ENCODE data around the gene C10orf143.

C10orf143 gene

GRCh38 chr10:130048081-130048480, 62.5 kb downstream of the C10orf143 start:
- H2BK12ac ChIP-seq (ENCODE audit: low read length): no peak overlapping the region
- peak overlapping the region; percentile 11 for H3K14ac ChIP-seq (ENCODE audit: low read length)
- H3K4ac ChIP-seq (ENCODE audit: low read length): no peak overlapping the region
- no CpG with 5 or more reads among the region's 3 CpGs for WGBS, 2 donors (ENCODE audit: extremely low coverage in 2 of 2, insufficient read length in 2 of 2, insufficient replicate concordance in 1 of 2)
- H3K79me1 ChIP-seq (ENCODE audit: low read depth, low read length): no peaks in the 10 kb centered on the region
- no peak overlapping the region for H2BK120ac ChIP-seq (ENCODE audit: low read depth, low read length)
- no peak for DNase-seq (ENCODE audit: low spot score)
- no peak overlapping the region for H3K9ac ChIP-seq (ENCODE audit: low read depth, low read length, poor library complexity)
- H3K27me3 ChIP-seq (ENCODE audit: control insufficient read depth in 3 of 3, insufficient read depth in 3 of 3, low read depth in 1 of 3, low read length in 3 of 3): no peaks in the 10 kb centered on the region
- no peak overlapping the region for H2BK5ac ChIP-seq (ENCODE audit: low read length)
- no peak overlapping the region for H2AK5ac ChIP-seq (ENCODE audit: low read depth, low read length)
- no peak overlapping the region for H3K18ac ChIP-seq (ENCODE audit: low read length)
- no peak overlapping the region for H4K91ac ChIP-seq (ENCODE audit: low read depth, low read length, poor library complexity)
- no peak overlapping the region for H3K27ac ChIP-seq (replicated peaks; ENCODE audit: low read length)
- H4K8ac ChIP-seq (ENCODE audit: low read depth, low read length): no peak overlapping the region
- H3K36me3 ChIP-seq (replicated peaks in 1 of 2; ENCODE audit: control insufficient read depth in 2 of 2, insufficient read depth in 2 of 2, low read length in 2 of 2): no peaks in the 10 kb centered on the region
- no peak overlapping the region for H2AFZ ChIP-seq (ENCODE audit: low read length)
- no peaks in the 10 kb centered on the region for H3K4me1 ChIP-seq (ENCODE audit: control insufficient read depth in 2 of 2, insufficient read depth in 1 of 2, low read depth in 1 of 2, low read length in 2 of 2)
- no peak overlapping the region for H3K4me2 ChIP-seq (ENCODE audit: insufficient read depth, low read length, poor library complexity, severe bottlenecking)
- H2BK15ac ChIP-seq (ENCODE audit: low read length): no peak overlapping the region
- H3K9me3 ChIP-seq (replicated peaks in 1 of 2; ENCODE audit: control insufficient read depth in 2 of 2, insufficient read depth in 1 of 2, low read depth in 1 of 2, low read length in 2 of 2): no peaks in the 10 kb centered on the region
- H3K4me3 ChIP-seq (ENCODE audit: low read length in 2 of 2): no peak overlapping the region
- no peak overlapping the region for H3K23ac ChIP-seq (ENCODE audit: low read depth, low read length, poor library complexity)

- H3K79me1 ChIP-seq (ENCODE audit: low read depth, low read length): no peaks in the 10 kb centered on the region
- H4K91ac ChIP-seq (ENCODE audit: low read depth, low read length, poor library complexity): no peak overlapping the region
- no peaks in the 10 kb centered on the region for H3K9me3 ChIP-seq (replicated peaks in 1 of 2; ENCODE audit: control insufficient read depth in 2 of 2, insufficient read depth in 1 of 2, low read depth in 1 of 2, low read length in 2 of 2)
- H3K18ac ChIP-seq (ENCODE audit: low read length): no peak overlapping the region
- no peak overlapping the region for H3K4ac ChIP-seq (ENCODE audit: low read length)
- H2BK15ac ChIP-seq (ENCODE audit: low read length): no peak overlapping the region
- no peak overlapping the region for H3K23ac ChIP-seq (ENCODE audit: low read depth, low read length, poor library complexity)
- H3K14ac ChIP-seq (ENCODE audit: low read length): no peak overlapping the region
- no peaks in the 10 kb centered on the region for H3K36me3 ChIP-seq (replicated peaks in 1 of 2; ENCODE audit: control insufficient read depth in 2 of 2, insufficient read depth in 2 of 2, low read length in 2 of 2)
- no peak overlapping the region for H4K8ac ChIP-seq (ENCODE audit: low read depth, low read length)
- WGBS, 2 donors (ENCODE audit: extremely low coverage in 2 of 2, insufficient read length in 2 of 2, insufficient replicate concordance in 1 of 2): no CpG with 5 or more reads among the region's 10 CpGs
- no peak overlapping the region for H3K27ac ChIP-seq (replicated peaks; ENCODE audit: low read length)
- H2BK120ac ChIP-seq (ENCODE audit: low read depth, low read length): no peak overlapping the region
- H2AFZ ChIP-seq (ENCODE audit: low read length): no peak overlapping the region
- H2AK5ac ChIP-seq (ENCODE audit: low read depth, low read length): no peak overlapping the region
- DNase-seq (ENCODE audit: low spot score): no peak
- H3K4me2 ChIP-seq (ENCODE audit: insufficient read depth, low read length, poor library complexity, severe bottlenecking): no peak overlapping the region
- H3K9ac ChIP-seq (ENCODE audit: low read depth, low read length, poor library complexity): no peak overlapping the region
- H3K4me1 ChIP-seq (ENCODE audit: control insufficient read depth in 2 of 2, insufficient read depth in 1 of 2, low read depth in 1 of 2, low read length in 2 of 2): no peaks in the 10 kb centered on the region
- H2BK5ac ChIP-seq (ENCODE audit: low read length): peak overlapping the region; percentile 27
- H3K4me3 ChIP-seq (ENCODE audit: low read length in 2 of 2): no peak overlapping the region
- H2BK12ac ChIP-seq (ENCODE audit: low read length): no peak overlapping the region
- H3K27me3 ChIP-seq (ENCODE audit: control insufficient read depth in 3 of 3, insufficient read depth in 3 of 3, low read depth in 1 of 3, low read length in 3 of 3): no peaks in the 10 kb centered on the region
Measured at GRCh38 chr10:130047336-130047735, 63.3 kb downstream of the C10orf143 start.

- Histone ChIP-seq H3K4me1 (ENCODE audit: control insufficient read depth in 2 of 2, insufficient read depth in 1 of 2, low read depth in 1 of 2, low read length in 2 of 2) (peaks cover 0 to 1% of the 10 kb centered on the region in 2 donors), H2BK12ac (ENCODE audit: low read length) (no peak overlapping the region), H2AFZ (ENCODE audit: low read length) (no peak overlapping the region), H3K27me3 (ENCODE audit: control insufficient read depth in 3 of 3, insufficient read depth in 3 of 3, low read depth in 1 of 3, low read length in 3 of 3) (peaks cover 0 to 2% (median 0%) of the 10 kb centered on the region in 3 experiments), H2BK15ac (ENCODE audit: low read length) (no peak overlapping the region), H3K18ac (ENCODE audit: low read length) (no peak overlapping the region), H3K36me3 (replicated peaks in 1 of 2; ENCODE audit: control insufficient read depth in 2 of 2, insufficient read depth in 2 of 2, low read length in 2 of 2) (no peaks in the 10 kb centered on the region), H3K9me3 (replicated peaks in 1 of 2; ENCODE audit: control insufficient read depth in 2 of 2, insufficient read depth in 1 of 2, low read depth in 1 of 2, low read length in 2 of 2) (peaks cover 0 to 3% of the 10 kb centered on the region in 2 donors), H2BK5ac (ENCODE audit: low read length) (no peak overlapping the region), H4K8ac (ENCODE audit: low read depth, low read length) (no peak overlapping the region), H2BK120ac (ENCODE audit: low read depth, low read length) (no peak overlapping the region), H3K23ac (ENCODE audit: low read depth, low read length, poor library complexity) (no peak overlapping the region), H3K4me2 (ENCODE audit: insufficient read depth, low read length, poor library complexity, severe bottlenecking) (no peak overlapping the region), H2AK5ac (ENCODE audit: low read depth, low read length) (no peak overlapping the region), H3K27ac (replicated peaks; ENCODE audit: low read length) (no peak overlapping the region), H3K4me3 (ENCODE audit: low read length in 2 of 2) (no peak overlapping the region), H3K79me1 (ENCODE audit: low read depth, low read length) (peaks cover 2% of the 10 kb centered on the region), H3K4ac (ENCODE audit: low read length) (no peak overlapping the region), H4K91ac (ENCODE audit: low read depth, low read length, poor library complexity) (no peak overlapping the region), H3K14ac (ENCODE audit: low read length) (no peak overlapping the region), H3K9ac (ENCODE audit: low read depth, low read length, poor library complexity) (no peak overlapping the region)
- no CpG with 5 or more reads among the region's 22 CpGs for WGBS, 2 donors (ENCODE audit: extremely low coverage in 2 of 2, insufficient read length in 2 of 2, insufficient replicate concordance in 1 of 2)
- DNase-seq (ENCODE audit: low spot score): no peak
Measured at GRCh38 chr10:130046591-130046990, 64.0 kb downstream of the C10orf143 start.

GRCh38 chr10:130045801-130046321, 64.8 kb downstream of the C10orf143 start:
- H3K9ac ChIP-seq (ENCODE audit: low read depth, low read length, poor library complexity): no peak overlapping the region
- no peak overlapping the region for H3K4ac ChIP-seq (ENCODE audit: low read length)
- no peak overlapping the region for H4K8ac ChIP-seq (ENCODE audit: low read depth, low read length)
- H2BK15ac ChIP-seq (ENCODE audit: low read length): no peak overlapping the region
- H3K4me1 ChIP-seq (ENCODE audit: control insufficient read depth in 2 of 2, insufficient read depth in 1 of 2, low read depth in 1 of 2, low read length in 2 of 2): peaks cover 0 to 1% of the 10 kb centered on the region in 2 donors
- H2AK5ac ChIP-seq (ENCODE audit: low read depth, low read length): peak overlapping the region; percentile 60
- no peak overlapping the region for H2AFZ ChIP-seq (ENCODE audit: low read length)
- no peaks in the 10 kb centered on the region for H3K36me3 ChIP-seq (replicated peaks in 1 of 2; ENCODE audit: control insufficient read depth in 2 of 2, insufficient read depth in 2 of 2, low read length in 2 of 2)
- DNase-seq (ENCODE audit: low spot score): no peak
- H3K18ac ChIP-seq (ENCODE audit: low read length): no peak overlapping the region
- no peak overlapping the region for H3K4me2 ChIP-seq (ENCODE audit: insufficient read depth, low read length, poor library complexity, severe bottlenecking)
- WGBS, 2 donors (ENCODE audit: extremely low coverage in 2 of 2, insufficient read length in 2 of 2, insufficient replicate concordance in 1 of 2): no CpG with 5 or more reads among the region's 43 CpGs
- no peak overlapping the region for H3K4me3 ChIP-seq (ENCODE audit: low read length in 2 of 2)
- H3K27ac ChIP-seq (replicated peaks; ENCODE audit: low read length): no peak overlapping the region
- H3K23ac ChIP-seq (ENCODE audit: low read depth, low read length, poor library complexity): peak overlapping the region; percentile 50
- no peak overlapping the region for H2BK120ac ChIP-seq (ENCODE audit: low read depth, low read length)
- H3K27me3 ChIP-seq (ENCODE audit: control insufficient read depth in 3 of 3, insufficient read depth in 3 of 3, low read depth in 1 of 3, low read length in 3 of 3): peaks cover 0 to 2% (median 0%) of the 10 kb centered on the region in 3 experiments
- H3K14ac ChIP-seq (ENCODE audit: low read length): no peak overlapping the region
- H4K91ac ChIP-seq (ENCODE audit: low read depth, low read length, poor library complexity): no peak overlapping the region
- H2BK5ac ChIP-seq (ENCODE audit: low read length): no peak overlapping the region
- H3K79me1 ChIP-seq (ENCODE audit: low read depth, low read length): peaks cover 2% of the 10 kb centered on the region
- H3K9me3 ChIP-seq (replicated peaks in 1 of 2; ENCODE audit: control insufficient read depth in 2 of 2, insufficient read depth in 1 of 2, low read depth in 1 of 2, low read length in 2 of 2): peaks cover 0 to 3% of the 10 kb centered on the region in 2 donors
- peak overlapping the region; percentile 63 for H2BK12ac ChIP-seq (ENCODE audit: low read length)
